IMR-90 (cell line): ENCODE data around the gene NXPH4. TPM values are rescaled to one million over a fixed set of nuclear protein-coding genes. Genes with fewer than 3 reads are reported as not detected.

Experiments
- ATAC-seq: fragments of 200-7000 bp; cut with Tn5 transposase; 2 replicates; pipeline ENCODE4 v1.9.1; 2020; ENCODE audit warnings: low read depth, mild to moderate bottlenecking, moderate library complexity
- BruUV-seq: library from RNA; stranded (reverse); fragments of 400-500 nt; replicated peaks from 2 replicates; lab custom pipeline; 2021; lab: Mats Ljungman, UMichigan
- CTCF ChIA-PET: fragments of 300-600 bp; formaldehyde crosslinking; extraction: SDS; loops from one replicate; lab custom pipeline; 2021; ENCODE audit warnings: antibody characterized with exemption; lab: Yijun Ruan, JAX
- POLR2A ChIA-PET: fragments of 300-600 bp; sonication (Branson Sonifier 250); formaldehyde crosslinking; loops from one replicate; lab custom pipeline; 2022; ENCODE audit warnings: antibody characterized with exemption; ENCODE audit not compliant: unreplicated experiment; lab: Charles Lee
- DNase-seq: peaks from one replicate; pipeline ENCODE4 v3.0.0; 2013
- H2AFZ ChIP-seq: replicated peaks from 2 replicates; pipeline ENCODE3; 2013; ENCODE audit warnings: low read length, mild to moderate bottlenecking; ENCODE audit not compliant: poor library complexity
- H2AK5ac ChIP-seq: 2 replicates; pipeline ENCODE4 v1.6.1; 2013; ENCODE audit warnings: low read depth, low read length, inconsistent platforms
- H2AK9ac ChIP-seq: replicated peaks from 2 replicates; pipeline ENCODE3; 2013; ENCODE audit warnings: mild to moderate bottlenecking, low read depth, low read length, moderate library complexity; ENCODE audit not compliant: poor library complexity
- H2BK120ac ChIP-seq: 2 replicates; pipeline ENCODE4 v1.6.1; 2013; ENCODE audit warnings: low read depth, low read length, inconsistent platforms
- H2BK15ac ChIP-seq: 3 replicates; pipeline ENCODE4 v1.6.1; 2013; ENCODE audit warnings: low read depth, low read length, inconsistent platforms
- H2BK20ac ChIP-seq: 2 replicates; pipeline ENCODE4 v1.6.1; 2013; ENCODE audit warnings: low read depth, mild to moderate bottlenecking, inconsistent platforms, low read length, moderate library complexity
- H2BK5ac ChIP-seq: 2 replicates; pipeline ENCODE4 v1.6.1; 2013; ENCODE audit warnings: mild to moderate bottlenecking, low read depth, low read length, inconsistent platforms; ENCODE audit not compliant: poor library complexity, severe bottlenecking
- H3K14ac ChIP-seq: replicated peaks from 2 replicates; pipeline ENCODE4 v1.6.1; 2013; ENCODE audit warnings: low read depth, low read length, inconsistent platforms
- H3K18ac ChIP-seq: 2 replicates; pipeline ENCODE4 v1.6.1; 2013; ENCODE audit warnings: low read depth, low read length, control low read depth
- H3K23ac ChIP-seq: 2 replicates; pipeline ENCODE4 v1.6.1; 2013; ENCODE audit warnings: low read depth, low read length, inconsistent platforms
- H3K27ac ChIP-seq: 2 replicates; pipeline ENCODE4 v1.5.1; 2013; ENCODE audit warnings: mild to moderate bottlenecking, control low read depth, low read length; ENCODE audit not compliant: insufficient read depth
- H3K27me3 ChIP-seq: 2 replicates; pipeline ENCODE4 v1.6.1; 2013; ENCODE audit warnings: low read length; ENCODE audit not compliant: control insufficient read depth, insufficient read depth
- H3K36me3 ChIP-seq: 2 replicates; pipeline ENCODE4 v1.6.1; 2013; ENCODE audit warnings: low read length, mixed read lengths; ENCODE audit not compliant: control insufficient read depth, insufficient read depth
- H3K4ac ChIP-seq: 2 replicates; pipeline ENCODE4 v1.6.1; 2013; ENCODE audit warnings: low read depth, low read length, inconsistent platforms
- H3K4me1 ChIP-seq: 2 replicates; pipeline ENCODE4 v1.6.1; 2013; ENCODE audit warnings: low read length, mixed read lengths; ENCODE audit not compliant: control insufficient read depth, insufficient read depth
- H3K4me2 ChIP-seq: 2 replicates; pipeline ENCODE4 v1.6.1; 2013; ENCODE audit warnings: low read depth, mild to moderate bottlenecking, control low read depth, low read length, moderate library complexity
- H3K4me3 ChIP-seq: 2 replicates; pipeline ENCODE4 v1.5.1; 2013; ENCODE audit warnings: low read depth, mild to moderate bottlenecking, control low read depth, low read length, moderate library complexity; ENCODE audit not compliant: insufficient read depth
- H3K56ac ChIP-seq: 2 replicates; pipeline ENCODE4 v1.6.1; 2013; ENCODE audit warnings: low read length, inconsistent platforms; ENCODE audit not compliant: insufficient read depth; ENCODE audit errors: extremely low read depth
- H3K79me1 ChIP-seq, 2 experiments: 2 replicates each; pipeline ENCODE4 v1.6.1; 2013; ENCODE audit warnings: low read length in 2 of 2, inconsistent platforms in 1 of 2, low read depth in 1 of 2
- H3K9ac ChIP-seq: 2 replicates; pipeline ENCODE4 v1.6.1; 2013; ENCODE audit warnings: low read depth, low read length, control low read depth
- H3K9me1 ChIP-seq: 2 replicates; pipeline ENCODE4 v1.6.1; 2013; ENCODE audit warnings: low read length, inconsistent platforms; ENCODE audit not compliant: insufficient read depth
- H3K9me3 ChIP-seq: 2 replicates; pipeline ENCODE4 v1.6.1; 2013; ENCODE audit warnings: low read length; ENCODE audit not compliant: control insufficient read depth, insufficient read depth
- H4K20me1 ChIP-seq: 2 replicates; pipeline ENCODE4 v1.6.1; 2013; ENCODE audit warnings: low read length, inconsistent platforms; ENCODE audit not compliant: insufficient read depth
- H4K5ac ChIP-seq: 2 replicates; pipeline ENCODE4 v1.6.1; 2013; ENCODE audit warnings: mild to moderate bottlenecking, low read depth, low read length, control low read depth
- H4K8ac ChIP-seq, 2 experiments: 2 replicates each; pipeline ENCODE4 v1.6.1; 2013; ENCODE audit warnings: low read depth in 2 of 2, low read length in 2 of 2, control low read depth in 1 of 2, inconsistent platforms in 1 of 2
- H4K91ac ChIP-seq: 2 replicates; pipeline ENCODE4 v1.6.1; 2013; ENCODE audit warnings: low read depth, low read length, inconsistent platforms; ENCODE audit not compliant: insufficient read depth
- BHLHE40 ChIP-seq: fragments of 150-350 bp; IDR thresholded peaks from 2 replicates; pipeline ENCODE4 v1.6.1; 2016; ENCODE audit warnings: mild to moderate bottlenecking, low read depth, low read length
- CEBPB ChIP-seq: IDR thresholded peaks from 2 replicates; pipeline ENCODE4 v1.6.1; 2012; ENCODE audit warnings: low read depth, low read length, improper control_type of control experiment
- CHD1 ChIP-seq: IDR thresholded peaks from 2 replicates; pipeline ENCODE4 v1.6.1; 2012; ENCODE audit warnings: low read depth, low read length, improper control_type of control experiment
- FOS ChIP-seq: fragments of 150-350 bp; IDR thresholded peaks from 2 replicates; pipeline ENCODE4 v1.6.1; 2016; ENCODE audit warnings: low read depth, low read length
- MAFK ChIP-seq: IDR thresholded peaks from 2 replicates; pipeline ENCODE4 v1.6.1; 2012; ENCODE audit warnings: low read depth, low read length, improper control_type of control experiment
- MXI1 ChIP-seq: IDR thresholded peaks from 2 replicates; pipeline ENCODE4 v1.6.1; 2012; ENCODE audit warnings: low read depth, mild to moderate bottlenecking, low read length, moderate library complexity, borderline replicate concordance
- NFE2L2 ChIP-seq: fragments of 150-350 bp; IDR thresholded peaks from 2 replicates; pipeline ENCODE4 v1.6.1; 2016; ENCODE audit warnings: low read depth, mild to moderate bottlenecking, low read length
- POLR2A ChIP-seq: IDR thresholded peaks from 2 replicates; pipeline ENCODE4 v1.6.1; 2012; ENCODE audit warnings: mild to moderate bottlenecking, low read depth, low read length
- RAD21 ChIP-seq: IDR thresholded peaks from 2 replicates; pipeline ENCODE4 v1.6.1; 2012; ENCODE audit warnings: low read length, improper control_type of control experiment
- RCOR1 ChIP-seq: IDR thresholded peaks from 2 replicates; pipeline ENCODE4 v1.6.1; 2012; ENCODE audit warnings: mild to moderate bottlenecking, low read length, improper control_type of control experiment; ENCODE audit not compliant: insufficient replicate concordance
- SMC3 ChIP-seq: fragments of 150-350 bp; IDR thresholded peaks from 2 replicates; pipeline ENCODE4 v1.6.1; 2016; ENCODE audit warnings: low read depth, mild to moderate bottlenecking, antibody characterized with exemption, low read length, moderate library complexity
- WGBS, 2 experiments: methylation state at CpG; one replicate each; pipeline versions ENCODE4 v1.1.5 to v1.1.7; 2013; ENCODE audit warnings: missing lambda C conversion rate in 2 of 2; ENCODE audit not compliant: insufficient read length in 1 of 2; ENCODE audit errors: extremely low coverage in 2 of 2; 5-methylcytosine and 5-hydroxymethylcytosine counted together
- dilution Hi-C: fragments of 300-500 bp; cut with HindIII; formaldehyde crosslinking; loops from one replicate; pipeline ENCODE4 v1.14.3; 2018; ENCODE audit warnings: low sequenced_read_pairs; ENCODE audit not compliant: unreplicated experiment
- in situ Hi-C: fragments of 300-500 bp; cut with MboI; formaldehyde crosslinking; loops from 3 replicates; pipeline ENCODE4 v1.14.3; 2019; ENCODE audit warnings: low sequenced_read_pairs, inconsistent platforms, mixed read lengths
- intact Hi-C: fragments of 100-400 bp; cut with micrococcal nuclease; formaldehyde crosslinking; loops from 2 replicates; pipeline ENCODE4 v1.10.0; 2022
- polyA plus RNA-seq, 3 experiments: library from polyadenylated mRNA; depleted of rRNA; stranded (reverse); fragments of >200 nt; gene quantifications; 2 replicates each; pipeline ENCODE4 v1.2.3, GENCODE V29; 2012; ENCODE audit warnings: low replicate concordance in 1 of 3
- total RNA-seq: library from RNA; depleted of rRNA; stranded (reverse); fragments of >200 nt; gene quantifications from 2 replicates; pipeline ENCODE4 v1.2.3, GENCODE V29; 2012
- TF ChIP-seq, protein P1 (sequence below): fragments of 150-350 bp; IDR thresholded peaks from 2 replicates; pipeline ENCODE4 v1.6.1; 2017; ENCODE audit warnings: mild to moderate bottlenecking, antibody characterized with exemption, low read length, low read depth

The NXPH4 gene
- total and polyA plus RNA-seq, 2 of the 4 experiments (the other 2 are of a cell fraction): 0.36 to 3.8 TPM

GRCh38 chr12:57191410-57191809 lies 25.2 kb upstream of the NXPH4 start:
- no peak overlapping the region for H3K27ac ChIP-seq
- no peak overlapping the region for H2BK15ac ChIP-seq
- DNase-seq (no peak), ATAC-seq (no peak)
- ChIA-PET POLR2A (no interaction called here), CTCF (interaction anchor here (1.3 kb wide), 1 partner anchor 16 kb away, joined by 3 read pairs; no protein-coding TSS in a partner anchor)
- no peak overlapping the region for H3K4ac ChIP-seq
- intact Hi-C loops: no loop called here
- H4K8ac ChIP-seq: no peak overlapping the region
- no peak overlapping the region for H3K4me2 ChIP-seq
- H3K36me3 ChIP-seq: peaks cover 99% of the 10 kb centered on the region
- peak overlapping the region; percentile 67 for H2AFZ ChIP-seq
- no peaks in the 10 kb centered on the region for H3K9me3 ChIP-seq
- no peaks in the 10 kb centered on the region for H3K4me1 ChIP-seq
- no peak overlapping the region for H2BK120ac ChIP-seq
- peak overlapping the region; percentile 42 for H2AK9ac ChIP-seq
- H3K23ac ChIP-seq: no peak overlapping the region
- peaks cover 8 to 35% of the 10 kb centered on the region in 2 experiments for H3K79me1 ChIP-seq
- H3K9me1 ChIP-seq: peaks cover 7% of the 10 kb centered on the region; the same call in 1 of the 2 replicates
- no peak overlapping the region for H3K9ac ChIP-seq
- in situ Hi-C loops: no loop called here
- H3K27me3 ChIP-seq: no peaks in the 10 kb centered on the region
- no peak overlapping the region for H4K5ac ChIP-seq
- no TSS peak for BruUV-seq
- H2AK5ac ChIP-seq: no peak overlapping the region
- no peak overlapping the region for H2BK20ac ChIP-seq
- TF ChIP-seq MXI1: no peak
- TF ChIP-seq CEBPB: no peak
- no peak for TF ChIP-seq CHD1
- TF ChIP-seq MAFK: no peak
- no peak for TF ChIP-seq POLR2A
- no peak for TF ChIP-seq FOS
- no peak for TF ChIP-seq RAD21
- no peak for TF ChIP-seq BHLHE40
- no peak for TF ChIP-seq RCOR1
- TF ChIP-seq, protein P1, sequence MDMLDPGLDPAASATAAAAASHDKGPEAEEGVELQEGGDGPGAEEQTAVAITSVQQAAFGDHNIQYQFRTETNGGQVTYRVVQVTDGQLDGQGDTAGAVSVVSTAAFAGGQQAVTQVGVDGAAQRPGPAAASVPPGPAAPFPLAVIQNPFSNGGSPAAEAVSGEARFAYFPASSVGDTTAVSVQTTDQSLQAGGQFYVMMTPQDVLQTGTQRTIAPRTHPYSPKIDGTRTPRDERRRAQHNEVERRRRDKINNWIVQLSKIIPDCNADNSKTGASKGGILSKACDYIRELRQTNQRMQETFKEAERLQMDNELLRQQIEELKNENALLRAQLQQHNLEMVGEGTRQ: no peak
- no peak for TF ChIP-seq NFE2L2
- TF ChIP-seq SMC3: no peak
- H4K91ac ChIP-seq: no peak overlapping the region
- H3K56ac ChIP-seq: no peak overlapping the region
- dilution Hi-C loops: no loop called here
- H3K18ac ChIP-seq: no peak overlapping the region
- peak overlapping the region; percentile 91 for H2BK5ac ChIP-seq
- H3K14ac ChIP-seq: no peak overlapping the region
- peaks cover 30% of the 10 kb centered on the region for H4K20me1 ChIP-seq
- no peak overlapping the region for H3K4me3 ChIP-seq
- WGBS, 2 experiments: 85 to 100% methylated on average over 1 to 11 of the region's 11 CpGs
